ENCODE measurements around the gene TEX22.

The TEX22 gene

GRCh38 chr14:105421723-105422615, 23.6 kb downstream of the TEX22 start:
- peak; percentile 30 for DNase-seq (ENCODE audit: low read depth)
- peak overlapping the region; percentile 91 for H3K4me3 ChIP-seq (ENCODE audit: low read depth, low read length)
- TF ChIP-seq, protein P1, sequence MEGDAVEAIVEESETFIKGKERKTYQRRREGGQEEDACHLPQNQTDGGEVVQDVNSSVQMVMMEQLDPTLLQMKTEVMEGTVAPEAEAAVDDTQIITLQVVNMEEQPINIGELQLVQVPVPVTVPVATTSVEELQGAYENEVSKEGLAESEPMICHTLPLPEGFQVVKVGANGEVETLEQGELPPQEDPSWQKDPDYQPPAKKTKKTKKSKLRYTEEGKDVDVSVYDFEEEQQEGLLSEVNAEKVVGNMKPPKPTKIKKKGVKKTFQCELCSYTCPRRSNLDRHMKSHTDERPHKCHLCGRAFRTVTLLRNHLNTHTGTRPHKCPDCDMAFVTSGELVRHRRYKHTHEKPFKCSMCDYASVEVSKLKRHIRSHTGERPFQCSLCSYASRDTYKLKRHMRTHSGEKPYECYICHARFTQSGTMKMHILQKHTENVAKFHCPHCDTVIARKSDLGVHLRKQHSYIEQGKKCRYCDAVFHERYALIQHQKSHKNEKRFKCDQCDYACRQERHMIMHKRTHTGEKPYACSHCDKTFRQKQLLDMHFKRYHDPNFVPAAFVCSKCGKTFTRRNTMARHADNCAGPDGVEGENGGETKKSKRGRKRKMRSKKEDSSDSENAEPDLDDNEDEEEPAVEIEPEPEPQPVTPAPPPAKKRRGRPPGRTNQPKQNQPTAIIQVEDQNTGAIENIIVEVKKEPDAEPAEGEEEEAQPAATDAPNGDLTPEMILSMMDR (IDR thresholded peaks at IDR 0.05; ENCODE audit: insufficient read depth, low read depth, low read length, missing control alignments), result no peak

DNA sequence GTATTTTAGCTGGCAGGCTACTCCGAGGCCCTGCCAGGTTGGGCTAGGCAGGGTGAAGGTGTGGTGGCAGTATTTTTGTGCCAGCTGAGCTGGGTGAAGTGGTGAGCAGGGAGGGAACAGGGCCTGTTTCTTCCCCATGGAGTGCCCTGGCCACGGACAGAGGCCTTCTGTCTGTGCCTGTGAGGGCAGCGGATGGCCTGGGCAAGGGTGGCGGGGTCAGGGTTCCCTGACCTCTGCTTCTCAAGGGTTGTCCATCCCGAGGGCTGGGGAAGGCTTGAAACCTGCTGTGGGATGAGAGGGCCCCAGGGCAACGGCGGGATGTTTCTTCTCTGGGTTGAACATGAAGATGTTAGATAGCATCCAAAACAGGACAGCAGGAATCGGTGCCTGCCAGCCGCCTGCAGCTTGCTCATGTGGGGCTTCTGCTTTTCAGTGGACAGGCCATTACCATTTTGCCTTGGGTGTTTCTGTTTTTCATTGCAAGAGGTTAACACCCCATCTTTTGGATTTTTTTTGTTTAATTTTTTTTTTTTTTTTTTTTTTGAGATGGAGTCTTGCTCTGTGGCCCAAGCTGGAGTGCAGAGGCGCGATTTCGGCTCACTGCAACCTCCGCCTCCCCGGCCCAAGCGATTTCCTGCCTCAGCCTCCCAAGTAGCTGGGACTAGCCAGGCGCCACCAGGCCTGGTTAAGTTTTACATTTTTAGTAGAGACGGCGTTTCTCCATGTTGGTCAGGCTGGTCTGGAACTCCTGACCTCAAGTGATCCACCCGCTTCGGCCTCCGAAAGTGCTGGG, 24.6 kb downstream of the TEX22 start:
- TF ChIP-seq, protein P1 (IDR thresholded peaks at IDR 0.05; ENCODE audit: insufficient read depth, low read depth, low read length, missing control alignments), result no peak
- no peak overlapping the region for H3K4me3 ChIP-seq (ENCODE audit: low read depth, low read length)
- no peak for DNase-seq (ENCODE audit: low read depth)

GRCh38 chr14:105423488-105424195, 25.3 kb downstream of the TEX22 start:
- H3K4me3 ChIP-seq (ENCODE audit: low read depth, low read length), result no peak overlapping the region
- DNase-seq (ENCODE audit: low read depth), result no peak
- TF ChIP-seq, protein P1 (IDR thresholded peaks at IDR 0.05; ENCODE audit: insufficient read depth, low read depth, low read length, missing control alignments), result no peak

DNA sequence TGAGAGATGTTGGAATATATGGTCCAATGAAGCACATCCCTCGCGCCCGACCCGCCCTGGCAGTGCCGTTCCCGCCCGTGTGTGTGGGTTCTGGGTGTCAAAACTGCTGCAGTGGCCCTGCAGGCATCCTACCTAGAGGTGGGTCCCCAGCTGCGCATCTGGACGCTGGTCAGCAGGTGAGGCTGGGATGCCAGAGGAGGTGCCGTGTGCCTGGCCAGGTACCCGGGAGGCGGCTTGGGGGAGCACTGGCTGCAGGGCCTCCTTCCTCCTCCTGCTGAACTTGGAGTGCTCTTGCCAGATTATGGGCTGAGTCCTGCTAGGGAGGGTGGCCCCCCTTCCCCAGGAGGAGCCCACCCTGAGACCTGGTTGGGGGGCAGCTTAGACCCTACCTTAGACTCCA, 26.5 kb downstream of the TEX22 start:
- no peak overlapping the region for H3K4me3 ChIP-seq (ENCODE audit: low read depth, low read length)
- DNase-seq (ENCODE audit: low read depth), result no peak
- TF ChIP-seq, protein P1 (IDR thresholded peaks at IDR 0.05; ENCODE audit: insufficient read depth, low read depth, low read length, missing control alignments), result no peak

- TF ChIP-seq, protein P1 (IDR thresholded peaks at IDR 0.05; ENCODE audit: insufficient read depth, low read depth, low read length, missing control alignments), result no peak
- no peak for DNase-seq (ENCODE audit: low read depth)
- H3K4me3 ChIP-seq (ENCODE audit: low read depth, low read length), result no peak overlapping the region
These were observed 27.5 kb downstream of the TEX22 start for GRCh38 chr14:105425823-105426247.

DNA sequence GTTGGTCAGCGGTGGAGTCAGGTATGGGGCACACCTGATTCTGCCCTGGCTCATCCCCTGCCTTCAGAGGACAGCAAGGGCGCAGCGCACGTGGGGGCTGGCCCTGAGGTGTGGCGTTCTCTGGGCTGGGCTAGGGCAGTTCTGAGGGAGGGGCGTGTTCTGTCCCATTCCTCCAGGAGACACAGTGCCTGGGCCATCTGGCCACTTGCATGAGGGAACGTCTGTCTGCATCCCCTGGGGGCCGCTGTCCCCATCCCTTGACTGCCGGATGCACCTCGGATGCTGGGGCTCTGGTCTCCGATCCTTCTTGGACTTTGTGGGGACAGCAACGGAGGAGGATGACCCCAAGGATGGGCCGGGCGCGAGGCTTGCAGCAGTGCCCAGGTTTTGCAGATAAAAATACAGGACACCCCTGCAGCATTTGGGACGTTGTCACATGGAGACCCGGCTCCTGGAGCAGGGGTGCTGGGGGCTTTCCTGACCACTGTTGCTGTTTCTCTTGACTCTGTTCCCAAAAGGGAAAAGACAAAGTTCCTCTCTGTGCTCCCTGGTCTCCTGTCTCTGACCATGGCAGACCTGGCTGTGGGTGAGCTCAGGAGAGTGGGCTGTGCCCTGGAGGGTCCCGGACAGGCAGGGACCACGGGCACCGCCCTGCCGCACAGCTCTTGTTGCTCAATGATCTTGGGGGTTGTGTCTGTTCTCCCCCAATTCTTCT, 28.2 kb downstream of the TEX22 start:
- H3K4me3 ChIP-seq (ENCODE audit: low read depth, low read length), result no peak overlapping the region
- no peak for DNase-seq (ENCODE audit: low read depth)
- TF ChIP-seq, protein P1 (IDR thresholded peaks at IDR 0.05; ENCODE audit: insufficient read depth, low read depth, low read length, missing control alignments), result no peak

Data from GM12865 (cell line).